SH-SY5Y (cell line): ENCODE results near the gene ISOC2.

ENCODE experiments used
- GATA2 ChIP-seq: IDR thresholded peaks from 2 replicates; pipeline ENCODE4 v1.6.1; 2011; ENCODE audit warnings: mild to moderate bottlenecking, low read depth, low read length
- GATA3 ChIP-seq: IDR thresholded peaks from 2 replicates; pipeline ENCODE4 v1.6.1; 2011; ENCODE audit warnings: low read depth, mild to moderate bottlenecking, low read length, moderate library complexity

Gene ISOC2

GRCh38 chr19:55461974-55462626, 658 bp upstream of the ISOC2 start:
- TF ChIP-seq GATA3 = no peak
- no peak for TF ChIP-seq GATA2

GRCh38 chr19:55460670-55461258, 678 bp downstream of the ISOC2 start:
- no peak for TF ChIP-seq GATA2
- TF ChIP-seq GATA3 = no peak

- TF ChIP-seq GATA2 (peak; percentile 82), GATA3 (no peak)
Measured at GRCh38 chr19:55459950-55460657, 1.3 kb downstream of the ISOC2 start.

- TF ChIP-seq GATA2 (no peak), GATA3 (no peak)
Measured at GRCh38 chr19:55459551-55459949, 1.9 kb downstream of the ISOC2 start.

- no peak for TF ChIP-seq GATA3
- no peak for TF ChIP-seq GATA2
Measured at GRCh38 chr19:55457683-55458457, 3.6 kb downstream of the ISOC2 start.

- TF ChIP-seq GATA2 (no peak), GATA3 (no peak)
Measured at GRCh38 chr19:55456347-55456746, 5.1 kb downstream of the ISOC2 start.

- TF ChIP-seq GATA2 (no peak), GATA3 (no peak)
Measured at GRCh38 chr19:55455576-55456235, 5.7 kb downstream of the ISOC2 start.

GRCh38 chr19:55454787-55455243, 6.6 kb downstream of the ISOC2 start:
- TF ChIP-seq GATA2 = no peak

- TF ChIP-seq GATA3 (no peak), GATA2 (no peak)
Measured at GRCh38 chr19:55453511-55454260, 7.8 kb downstream of the ISOC2 start.

- TF ChIP-seq GATA3 (no peak), GATA2 (no peak)
Measured at GRCh38 chr19:55452749-55453346, 8.6 kb downstream of the ISOC2 start.

GRCh38 chr19:55451965-55452748, 9.3 kb downstream of the ISOC2 start:
- TF ChIP-seq GATA2 (no peak), GATA3 (no peak)

GRCh38 chr19:55451163-55451964, 10.1 kb downstream of the ISOC2 start:
- TF ChIP-seq GATA3 = no peak
- no peak for TF ChIP-seq GATA2
